Stimulated activated CD8-positive, alpha-beta memory T cell treated with anti-CD3 and anti-CD28 coated beads, Interleukin-12 subunit alpha, Interleukin-12 subunit beta, amount 100 ng/mL, for 4 hours (primary cell): ENCODE measurements around the gene PARD3B.

Experiments used
- DNase-seq: peaks from one replicate; pipeline ENCODE4 v3.0.0-alpha.2; 2020; ENCODE audit warnings: low read depth

The PARD3B gene

GRCh38 chr2:204840504-204840903 is 295.2 kb downstream of the PARD3B start:
- DNase-seq: no peak

GRCh38 chr2:204842068-204842467 is 296.8 kb downstream of the PARD3B start:
- DNase-seq: no peak

- DNase-seq: no peak
Measured at GRCh38 chr2:204842661-204843485, 297.6 kb downstream of the PARD3B start.

GRCh38 chr2:204846471-204846870 is 301.2 kb downstream of the PARD3B start:
- DNase-seq: no peak

GRCh38 chr2:204849892-204850291 is 304.6 kb downstream of the PARD3B start:
- DNase-seq: no peak

GRCh38 chr2:204850581-204850980 is 305.3 kb downstream of the PARD3B start:
- no peak for DNase-seq

GRCh38 chr2:204853905-204854304 is 308.6 kb downstream of the PARD3B start:
- DNase-seq: no peak

- DNase-seq: no peak
Measured at GRCh38 chr2:204860274-204860673, 315.0 kb downstream of the PARD3B start.

GRCh38 chr2:204862809-204863208 is 317.5 kb downstream of the PARD3B start:
- DNase-seq: no peak

GRCh38 chr2:204863336-204863735 is 318.1 kb downstream of the PARD3B start:
- no peak for DNase-seq

- no peak for DNase-seq
Measured at GRCh38 chr2:204869132-204869823, 324.0 kb downstream of the PARD3B start.

GRCh38 chr2:204870053-204870452 is 324.8 kb downstream of the PARD3B start:
- no peak for DNase-seq

- DNase-seq: no peak
Measured at GRCh38 chr2:204871231-204871953, 326.1 kb downstream of the PARD3B start.

- no peak for DNase-seq
Measured at GRCh38 chr2:204876311-204876710, 331.0 kb downstream of the PARD3B start.

GRCh38 chr2:204877691-204878090 is 332.4 kb downstream of the PARD3B start:
- no peak for DNase-seq

GRCh38 chr2:204880928-204881327 is 335.7 kb downstream of the PARD3B start:
- DNase-seq: no peak

GRCh38 chr2:204881655-204882054 is 336.4 kb downstream of the PARD3B start:
- no peak for DNase-seq

GRCh38 chr2:204885747-204886146 is 340.5 kb downstream of the PARD3B start:
- DNase-seq: no peak

- DNase-seq: no peak
Measured at GRCh38 chr2:204886713-204887112, 341.4 kb downstream of the PARD3B start.

- no peak for DNase-seq
Measured at GRCh38 chr2:204888222-204888621, 342.9 kb downstream of the PARD3B start.

GRCh38 chr2:204890680-204891079 is 345.4 kb downstream of the PARD3B start:
- DNase-seq: no peak

GRCh38 chr2:204891739-204892138 is 346.5 kb downstream of the PARD3B start:
- DNase-seq: no peak
